Mucosa of rectum (tissue), 2 donors: ENCODE results near the gene CCDC91.
A peak's percentile ranks its signal among the peaks of the same experiment; 100 is the strongest.

Source experiments
- H3K27ac ChIP-seq, 2 donors: one replicate each; pipeline ENCODE4 v1.7.0; 2013; ENCODE audit warnings: inconsistent platforms in 2 of 2, low read depth in 2 of 2, low read length in 2 of 2
- H3K27me3 ChIP-seq, 2 donors: one replicate each; pipeline ENCODE4 v1.7.0; 2013; ENCODE audit warnings: low read length in 2 of 2; ENCODE audit not compliant: control insufficient read depth in 2 of 2, insufficient read depth in 2 of 2
- H3K36me3 ChIP-seq, 2 donors: one replicate each; pipeline ENCODE4 v1.7.0; 2013; ENCODE audit warnings: low read length in 2 of 2; ENCODE audit not compliant: control insufficient read depth in 2 of 2, insufficient read depth in 2 of 2
- H3K4me1 ChIP-seq, 2 donors: one replicate each; pipeline ENCODE4 v1.7.0; 2013; ENCODE audit warnings: low read length in 2 of 2, mild to moderate bottlenecking in 1 of 2; ENCODE audit not compliant: control insufficient read depth in 2 of 2, insufficient read depth in 2 of 2
- H3K4me3 ChIP-seq, 2 donors: one replicate each; pipeline ENCODE4 v1.7.0; 2013; ENCODE audit warnings: low read length in 2 of 2
- H3K9ac ChIP-seq, 2 donors: one replicate each; pipeline ENCODE4 v1.7.0; 2013; ENCODE audit warnings: low read length in 2 of 2, low read depth in 1 of 2, mild to moderate bottlenecking in 1 of 2
- H3K9me3 ChIP-seq, 2 donors: one replicate each; pipeline ENCODE4 v1.7.0; 2013; ENCODE audit warnings: low read length in 2 of 2; ENCODE audit not compliant: control insufficient read depth in 2 of 2
- donor health status: healthy.
- donor health status: Normal muscosa, but diverticular disease.

Gene CCDC91

GRCh38 chr12:28550757-28551704 is 360.8 kb downstream of the CCDC91 start:
- no peaks in the 10 kb centered on the region for H3K27me3 ChIP-seq
- H3K4me3 ChIP-seq, result no peak overlapping the region
- H3K9ac ChIP-seq, result no peak overlapping the region
- no peaks in the 10 kb centered on the region for H3K4me1 ChIP-seq
- H3K36me3 ChIP-seq, result no peaks in the 10 kb centered on the region
- H3K9me3 ChIP-seq, result no peaks in the 10 kb centered on the region
- H3K27ac ChIP-seq, result no peak overlapping the region

- H3K27ac ChIP-seq, result no peak overlapping the region
- H3K4me3 ChIP-seq, result no peak overlapping the region
- H3K4me1 ChIP-seq, result no peaks in the 10 kb centered on the region
- H3K9ac ChIP-seq, result no peak overlapping the region
- no peaks in the 10 kb centered on the region for H3K27me3 ChIP-seq
- no peaks in the 10 kb centered on the region for H3K36me3 ChIP-seq
- no peaks in the 10 kb centered on the region for H3K9me3 ChIP-seq
These were observed 362.2 kb downstream of the CCDC91 start for GRCh38 chr12:28552251-28552970.

- Histone ChIP-seq H3K27me3 (no peaks in the 10 kb centered on the region), H3K9ac (no peak overlapping the region), H3K4me3 (no peak overlapping the region), H3K4me1 (no peaks in the 10 kb centered on the region), H3K36me3 (no peaks in the 10 kb centered on the region), H3K27ac (no peak overlapping the region), H3K9me3 (no peaks in the 10 kb centered on the region)
These were observed 365.5 kb downstream of the CCDC91 start for GRCh38 chr12:28555748-28556147.

GRCh38 chr12:28558250-28558649 is 368.0 kb downstream of the CCDC91 start:
- H3K4me3 ChIP-seq, result no peak overlapping the region
- no peaks in the 10 kb centered on the region for H3K36me3 ChIP-seq
- H3K9ac ChIP-seq, result no peak overlapping the region
- H3K27me3 ChIP-seq, result no peaks in the 10 kb centered on the region
- no peaks in the 10 kb centered on the region for H3K9me3 ChIP-seq
- no peak overlapping the region for H3K27ac ChIP-seq
- no peaks in the 10 kb centered on the region for H3K4me1 ChIP-seq

- H3K9ac ChIP-seq, result no peak overlapping the region
- H3K27me3 ChIP-seq, result no peaks in the 10 kb centered on the region
- H3K27ac ChIP-seq, result no peak overlapping the region
- no peaks in the 10 kb centered on the region for H3K36me3 ChIP-seq
- no peaks in the 10 kb centered on the region for H3K9me3 ChIP-seq
- H3K4me1 ChIP-seq, result no peaks in the 10 kb centered on the region
- H3K4me3 ChIP-seq, result no peak overlapping the region
These were observed 373.0 kb downstream of the CCDC91 start for GRCh38 chr12:28563286-28563685.

GRCh38 chr12:28563936-28564335 is 373.7 kb downstream of the CCDC91 start:
- no peak overlapping the region for H3K9ac ChIP-seq
- H3K9me3 ChIP-seq, result no peaks in the 10 kb centered on the region
- no peaks in the 10 kb centered on the region for H3K27me3 ChIP-seq
- no peak overlapping the region for H3K27ac ChIP-seq
- no peaks in the 10 kb centered on the region for H3K36me3 ChIP-seq
- H3K4me3 ChIP-seq, result no peak overlapping the region
- H3K4me1 ChIP-seq, result no peaks in the 10 kb centered on the region

GRCh38 chr12:28568118-28568517 is 377.9 kb downstream of the CCDC91 start:
- Histone ChIP-seq H3K4me1 (peaks cover 0 to 6% of the 10 kb centered on the region in 2 donors), H3K9ac (no peak overlapping the region), H3K36me3 (no peaks in the 10 kb centered on the region), H3K27me3 (no peaks in the 10 kb centered on the region), H3K27ac (peak overlapping the region in 1 of 2 donors; percentile 18), H3K9me3 (no peaks in the 10 kb centered on the region), H3K4me3 (no peak overlapping the region)

- Histone ChIP-seq H3K27ac (peak overlapping the region in 1 of 2 donors; percentile 5), H3K4me3 (no peak overlapping the region), H3K4me1 (peaks cover 0 to 6% of the 10 kb centered on the region in 2 donors), H3K36me3 (no peaks in the 10 kb centered on the region), H3K27me3 (no peaks in the 10 kb centered on the region), H3K9ac (no peak overlapping the region), H3K9me3 (no peaks in the 10 kb centered on the region)
These were observed 378.4 kb downstream of the CCDC91 start for GRCh38 chr12:28568704-28569103.

- peak overlapping the region; percentile 17 to 50 for H3K27ac ChIP-seq
These were observed 379.6 kb downstream of the CCDC91 start for GRCh38 chr12:28569698-28570411.

GRCh38 chr12:28570811-28571210 is 380.6 kb downstream of the CCDC91 start:
- no peak overlapping the region for H3K4me3 ChIP-seq
- H3K9me3 ChIP-seq, result no peaks in the 10 kb centered on the region
- H3K9ac ChIP-seq, result no peak overlapping the region
- H3K36me3 ChIP-seq, result no peaks in the 10 kb centered on the region
- H3K4me1 ChIP-seq, result peaks cover 0 to 9% of the 10 kb centered on the region in 2 donors
- no peaks in the 10 kb centered on the region for H3K27me3 ChIP-seq
- peak overlapping the region in 1 of 2 donors; percentile 12 for H3K27ac ChIP-seq

More at GRCh38 chr12:28569698-28570411, 379.6 kb downstream of the CCDC91 start:
- Histone ChIP-seq H3K4me3 (no peak overlapping the region), H3K36me3 (no peaks in the 10 kb centered on the region), H3K27me3 (no peaks in the 10 kb centered on the region), H3K9me3 (no peaks in the 10 kb centered on the region), H3K4me1 (peaks cover 0 to 6% of the 10 kb centered on the region in 2 donors), H3K9ac (no peak overlapping the region)
